HTR-8/SVneo (cell line): Measurements from ENCODE around the gene CALN1.

ENCODE experiments used
- DNase-seq: peaks from one replicate; pipeline ENCODE4 v3.0.0; 2011; ENCODE audit warnings: low spot score, mixed read lengths; ENCODE audit not compliant: insufficient read length
- FAIRE-seq: peaks from 2 replicates; lab custom pipeline; 2011; peaks lifted over from hg19 to GRCh38; lab: Jason Lieb, UNC

Gene CALN1

DNA sequence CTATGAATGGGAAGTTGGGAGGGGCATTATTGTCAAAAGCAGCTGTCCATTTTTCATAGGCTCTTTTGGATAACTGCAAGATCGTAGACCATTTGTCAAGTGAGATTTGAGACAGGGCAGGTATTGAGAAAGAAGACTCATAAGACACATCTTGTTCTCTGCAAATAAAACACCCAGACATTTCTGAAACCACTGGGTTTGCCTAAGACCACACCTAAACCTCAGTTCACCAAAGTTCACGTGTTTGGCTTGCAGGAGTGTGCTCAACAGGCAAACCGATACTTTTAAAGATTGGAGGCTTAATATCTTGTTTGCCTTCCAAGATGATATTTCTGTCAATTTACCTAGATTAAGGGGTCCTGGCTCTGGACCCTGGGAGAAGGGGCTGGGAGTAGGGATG, 628.4 kb downstream of the CALN1 start:
- FAIRE-seq (no peak), DNase-seq (no peak)

GRCh38 chr7:71782051-71782450, 630.1 kb downstream of the CALN1 start:
- FAIRE-seq (no peak), DNase-seq (no peak)

DNA sequence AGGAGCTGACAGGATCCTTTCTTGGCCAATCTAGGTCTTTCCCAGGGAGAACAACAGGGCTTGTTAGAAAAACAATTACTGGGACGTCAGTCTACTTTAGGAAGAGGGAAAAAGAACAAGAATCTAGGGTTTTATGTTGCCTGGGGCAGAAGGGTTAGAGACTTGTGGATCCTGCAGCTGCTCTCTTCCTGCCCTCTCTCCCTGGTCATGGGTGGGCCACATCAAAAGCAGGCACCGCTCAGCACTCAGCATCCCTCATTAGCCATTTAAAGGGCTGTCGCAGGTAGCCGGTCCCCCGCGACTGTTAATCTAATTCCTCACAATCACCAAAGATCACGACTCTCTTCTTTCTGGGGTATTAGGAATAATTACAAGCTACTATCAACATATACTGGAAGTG, 631.9 kb downstream of the CALN1 start:
- FAIRE-seq (no peak), DNase-seq (no peak)

GRCh38 chr7:71777278-71777677, 634.9 kb downstream of the CALN1 start:
- DNase-seq (no peak), FAIRE-seq (no peak)

DNA sequence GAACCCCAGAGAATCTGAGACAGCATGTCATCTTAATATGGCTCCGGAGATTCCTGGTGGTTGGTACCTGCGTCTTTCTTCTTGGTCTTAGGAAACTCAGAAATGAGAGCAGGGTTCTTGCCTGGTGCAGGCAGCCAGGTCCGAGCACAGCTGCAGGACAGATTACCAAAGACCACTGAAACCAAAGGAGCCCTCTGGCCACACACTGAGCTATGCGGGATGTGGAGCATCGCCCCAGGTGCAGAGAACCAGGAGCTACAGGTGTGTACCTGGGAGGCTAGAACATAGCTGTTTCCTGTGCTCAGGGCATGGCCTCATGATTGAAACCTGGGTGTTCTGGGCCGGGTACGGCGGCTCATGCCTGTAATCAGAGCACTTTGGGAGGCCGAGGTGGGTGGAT, 635.4 kb downstream of the CALN1 start:
- no peak for FAIRE-seq
- no peak for DNase-seq

- DNase-seq (no peak), FAIRE-seq (no peak)
Observed at GRCh38 chr7:71775648-71776047, 636.5 kb downstream of the CALN1 start.

DNA sequence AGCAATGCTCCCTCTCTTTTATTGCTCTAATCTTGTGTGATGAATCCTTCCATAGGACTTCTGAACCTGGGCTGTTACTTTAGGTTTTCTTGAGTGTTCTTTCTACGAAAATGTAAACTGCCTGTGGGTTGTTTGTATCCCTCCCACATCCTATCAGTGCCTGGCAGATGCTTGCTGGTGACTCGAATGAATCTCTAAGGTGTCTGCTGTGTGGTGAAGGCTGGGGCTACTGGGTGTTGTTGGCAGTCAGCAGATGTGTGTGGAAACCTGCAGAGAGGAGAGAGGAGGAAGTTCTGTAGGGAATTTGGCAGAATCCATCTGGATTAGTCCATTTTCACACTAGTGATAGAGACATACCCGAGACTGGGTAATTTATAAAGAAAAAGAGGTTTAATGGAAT, 639.4 kb downstream of the CALN1 start:
- FAIRE-seq = no peak
- DNase-seq = no peak

GRCh38 chr7:71770269-71770907, 641.8 kb downstream of the CALN1 start:
- FAIRE-seq = no peak
- DNase-seq = no peak

DNA sequence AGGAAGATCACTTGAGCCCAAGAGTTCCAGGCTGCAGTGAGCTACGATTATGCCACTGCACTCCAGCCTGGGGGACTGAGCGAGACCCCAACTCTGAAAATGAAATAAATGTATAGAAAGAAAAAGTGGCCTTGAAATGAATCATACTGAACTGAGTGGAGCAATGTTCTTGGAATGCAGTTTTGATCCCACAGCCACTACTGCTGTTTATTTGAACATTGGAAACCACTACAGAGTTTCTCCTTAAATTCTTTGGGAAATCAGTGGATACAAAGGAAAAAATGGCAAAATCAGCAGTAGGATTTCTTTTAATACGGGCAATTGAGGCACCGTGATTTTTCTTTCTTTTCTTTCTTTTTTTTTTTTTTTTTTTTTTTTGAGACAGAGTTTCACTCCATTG, 642.8 kb downstream of the CALN1 start:
- DNase-seq = no peak

GRCh38 chr7:71768450-71768849, 643.7 kb downstream of the CALN1 start:
- FAIRE-seq (no peak), DNase-seq (no peak)

More for the DNA sequence above, 642.8 kb downstream of the CALN1 start:
- no peak for FAIRE-seq

DNA sequence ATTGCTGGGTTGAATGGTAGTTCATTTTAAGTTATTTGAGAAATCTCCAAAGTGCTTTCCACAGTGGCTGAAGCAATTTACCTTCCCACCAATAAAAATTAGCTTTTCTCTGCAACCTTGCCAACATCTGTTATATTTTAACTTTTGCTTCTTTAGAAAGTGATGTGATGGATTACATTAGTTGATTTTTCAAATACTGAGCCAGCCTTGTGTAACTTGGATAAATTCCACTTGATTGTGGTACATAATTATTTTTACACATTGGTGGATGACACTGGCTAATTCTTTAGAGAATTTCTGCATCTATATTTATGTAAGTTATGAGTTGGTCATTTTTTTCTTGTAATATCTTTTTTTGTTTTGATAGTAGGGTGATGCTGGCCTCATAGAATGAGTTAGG, 646.1 kb downstream of the CALN1 start:
- FAIRE-seq (no peak), DNase-seq (no peak)

- FAIRE-seq (no peak), DNase-seq (no peak)
Observed at GRCh38 chr7:71761336-71761735, 650.8 kb downstream of the CALN1 start.

GRCh38 chr7:71754828-71755227, 657.3 kb downstream of the CALN1 start:
- no peak for DNase-seq
- no peak for FAIRE-seq

GRCh38 chr7:71753956-71754664, 658.0 kb downstream of the CALN1 start:
- FAIRE-seq = no peak
- no peak for DNase-seq

DNA sequence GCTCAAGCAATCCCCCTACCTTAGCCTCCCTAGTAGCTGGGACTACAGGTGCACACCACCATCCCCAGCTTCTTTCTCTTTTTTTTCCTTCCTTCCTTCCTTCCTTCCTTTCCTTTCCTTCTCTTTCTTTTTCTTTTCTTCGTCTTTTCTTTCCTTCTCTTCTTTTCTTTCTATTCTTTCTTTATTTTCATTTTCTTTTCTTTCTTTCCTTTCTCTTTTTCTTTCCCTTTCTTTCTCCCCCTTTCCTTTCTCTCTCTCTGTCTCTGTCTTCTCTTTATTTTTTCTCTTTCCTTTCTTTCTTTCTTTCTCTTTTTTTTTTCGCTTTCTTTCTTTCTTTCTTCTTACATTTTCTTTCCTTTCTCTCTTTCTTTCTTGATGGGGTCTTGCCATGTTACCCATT, 658.9 kb downstream of the CALN1 start:
- no peak for FAIRE-seq
- no peak for DNase-seq

DNA sequence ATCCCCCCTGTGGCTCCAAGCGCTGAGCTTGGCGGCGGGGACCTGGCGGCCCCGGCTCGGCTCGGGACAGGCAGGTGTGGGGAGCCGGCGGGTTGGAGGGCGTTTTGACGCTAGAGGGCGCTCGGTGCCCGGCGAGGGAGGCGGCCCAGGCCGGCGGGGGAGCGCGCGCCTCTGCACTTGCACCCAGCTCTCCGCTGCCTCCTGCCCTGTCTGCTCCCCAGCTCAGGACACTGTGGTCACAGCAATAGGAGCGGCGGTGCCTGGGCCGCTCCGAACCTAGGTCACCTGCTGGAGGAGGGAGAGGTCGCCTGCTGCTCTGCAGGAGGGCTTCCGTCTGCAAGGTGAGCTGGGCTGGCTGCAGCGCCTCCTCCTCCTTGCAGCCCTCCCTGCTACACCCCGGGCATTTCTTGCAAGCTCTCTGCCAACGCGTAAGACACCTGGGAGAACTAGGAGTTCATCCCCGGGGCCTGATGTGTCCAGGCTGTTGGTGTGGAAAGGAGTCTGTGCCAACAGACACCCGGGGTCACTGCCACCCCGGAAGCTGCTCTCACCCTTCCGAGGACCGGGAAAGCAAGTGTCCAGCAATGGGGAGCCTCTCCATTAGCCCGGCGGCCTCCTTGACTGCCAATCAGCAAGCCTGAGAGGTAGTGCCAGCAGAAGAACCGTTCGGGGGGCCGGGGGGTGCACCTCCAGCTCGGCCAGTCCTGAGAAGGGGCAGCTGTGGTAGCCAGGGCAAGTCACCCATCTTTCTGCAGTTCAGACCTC, 659.8 kb downstream of the CALN1 start:
- DNase-seq (no peak), FAIRE-seq (no peak)

DNA sequence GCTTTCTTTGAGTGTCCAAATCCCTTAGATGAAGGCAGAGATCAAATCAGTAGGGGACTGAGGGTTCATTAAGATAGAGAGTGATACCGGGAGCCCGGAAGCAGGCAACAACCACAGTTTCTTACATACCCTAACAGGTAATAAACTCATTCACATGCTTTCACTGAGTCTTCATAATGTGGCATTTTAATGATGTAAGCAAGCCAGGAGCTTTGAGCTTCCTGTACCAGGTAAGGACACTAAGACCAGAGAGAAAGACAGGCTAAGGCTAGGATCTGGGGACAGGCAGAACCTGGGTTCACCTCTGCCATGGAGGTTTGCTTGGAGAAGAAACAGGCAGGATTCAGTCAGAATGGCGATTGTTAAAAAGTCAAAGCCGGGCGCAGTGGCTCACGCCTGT, 661.8 kb downstream of the CALN1 start:
- FAIRE-seq (no peak), DNase-seq (no peak)

GRCh38 chr7:71746006-71746405, 666.1 kb downstream of the CALN1 start:
- no peak for FAIRE-seq

DNA sequence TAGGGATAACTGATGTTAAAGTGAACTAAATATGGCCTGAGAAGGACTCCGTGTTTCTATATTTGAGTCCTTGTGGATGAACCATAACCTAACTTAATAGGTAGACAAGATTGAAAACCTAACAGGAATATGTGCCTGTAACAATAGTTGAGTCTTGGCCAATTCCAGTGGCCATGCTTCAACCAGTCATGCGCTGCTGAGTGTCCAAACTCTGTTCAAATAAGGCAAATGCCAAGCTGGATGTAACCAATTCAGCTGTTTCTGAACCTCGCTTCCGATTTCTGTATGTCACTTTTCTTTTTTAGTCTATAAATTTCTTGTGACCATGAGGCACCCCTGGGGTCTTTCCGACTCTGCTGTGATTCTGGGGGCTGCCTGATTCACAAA, 672.0 kb downstream of the CALN1 start:
- DNase-seq (no peak), FAIRE-seq (no peak)

More at GRCh38 chr7:71746006-71746405, 666.1 kb downstream of the CALN1 start:
- DNase-seq = no peak

DNA sequence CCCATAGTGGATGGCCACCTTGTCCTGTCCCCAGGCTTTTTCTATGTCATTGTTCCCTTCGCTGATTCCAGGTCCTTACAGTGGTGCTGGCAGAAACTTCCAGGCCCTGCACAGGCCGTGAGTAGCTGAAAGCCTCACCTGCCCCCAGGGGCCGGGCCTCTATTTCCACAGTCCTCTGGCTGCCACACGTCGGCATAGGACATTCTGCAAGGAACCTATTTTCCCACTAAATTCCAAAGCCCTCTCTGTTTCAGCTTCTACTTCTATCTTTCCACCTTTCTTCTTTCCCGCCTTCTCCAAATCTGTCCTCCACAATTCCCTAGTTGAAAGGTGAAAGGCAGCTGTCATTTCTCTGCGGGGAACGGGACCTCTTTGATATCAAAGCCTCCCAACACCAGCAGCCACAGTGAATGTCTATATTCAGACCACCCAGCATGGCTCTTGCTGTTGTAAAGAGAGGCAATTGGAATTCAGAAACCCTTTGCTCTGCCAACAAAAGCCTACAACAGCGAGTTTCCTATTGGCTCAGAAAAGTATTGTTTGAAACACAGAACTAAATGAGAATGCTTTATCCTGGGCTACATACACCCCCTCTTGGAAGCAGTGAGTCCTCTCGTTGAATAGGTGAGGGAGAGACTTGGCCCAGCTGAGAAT, 672.5 kb downstream of the CALN1 start:
- FAIRE-seq = no peak
- no peak for DNase-seq
